Measurements from ENCODE around the gene ABCG4. TPM values are rescaled to one million over a fixed set of nuclear protein-coding genes. Genes with fewer than 3 reads are reported as not detected.

The ABCG4 gene
- total and polyA plus RNA-seq, 2 experiments from 2014 or later, result 0.58 to 1.0 TPM

DNA sequence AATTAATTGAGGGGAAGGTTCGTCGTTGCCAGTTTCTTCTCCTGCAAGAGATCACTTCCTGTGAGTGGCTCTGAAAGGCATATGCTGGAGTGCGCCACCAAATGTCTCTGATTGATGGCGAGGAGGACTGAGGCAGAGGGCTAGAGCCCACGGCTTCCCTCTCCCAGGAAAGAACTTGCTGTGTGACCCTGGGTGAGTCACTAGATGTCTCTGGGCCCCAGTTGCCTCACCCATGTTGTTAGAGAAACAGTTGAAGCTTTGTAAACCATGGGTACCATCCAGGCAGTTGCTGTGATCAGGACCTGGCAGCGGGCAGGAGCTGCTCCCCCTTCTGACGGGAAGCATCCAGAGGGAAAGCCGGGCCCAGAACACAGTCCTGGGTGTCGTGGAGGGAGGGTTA is 3.2 kb downstream of the ABCG4 start:
- Mint-ChIP-seq H3K4me1 (peaks cover 16% of the 10 kb centered on the region), H3K9me3 (no peaks in the 10 kb centered on the region; the same call in 2 of the 3 replicates), H3K27me3 (ENCODE audit: insufficient read depth, low read depth, poor library complexity) (peaks cover 54% of the 10 kb centered on the region), H3K36me3 (ENCODE audit: low read depth) (no peaks in the 10 kb centered on the region; the same call in 2 of the 3 replicates), H3K4me3 (no peak overlapping the region), H3K27ac (no peak overlapping the region)
- H3F3A ChIP-seq (replicated peaks; ENCODE audit: low read depth), result 0 out of 2 replicates have a peak, but pooled peaks cover 17% of the 10 kb centered on the region
- peaks cover 45% of the 10 kb centered on the region for H3K27me3 ChIP-seq (ENCODE audit: insufficient read depth)
- no peak for DNase-seq (ENCODE audit: low spot score)
- no peak overlapping the region for H2AFZ ChIP-seq
- H3K4me2 ChIP-seq, result no peak overlapping the region
- H3K4me1 ChIP-seq (ENCODE audit: insufficient read depth), result peaks cover 10% of the 10 kb centered on the region
- H4K20me1 ChIP-seq (replicated peaks; ENCODE audit: insufficient read depth), result no peaks in the 10 kb centered on the region
- ATAC-seq, result no peak
- no peaks in the 10 kb centered on the region for H3K36me3 ChIP-seq (ENCODE audit: insufficient read depth)
- H3K27ac ChIP-seq (ENCODE audit: low read depth), result no peak overlapping the region
- TF ChIP-seq CTCF (conservative IDR thresholded peaks at IDR 0.05; ENCODE audit: low read depth in 2 of 2) (peak in 1 of 2 experiments; percentile 19; a peak in 1 of 4 replicates), POLR2AphosphoS5 (IDR thresholded peaks at IDR 0.05; ENCODE audit: low read depth) (no peak)
- no peak overlapping the region for H3K4me3 ChIP-seq
- no peaks in the 10 kb centered on the region for H3K9me2 ChIP-seq (ENCODE audit: insufficient read depth)
- no peaks in the 10 kb centered on the region for H3K79me2 ChIP-seq (replicated peaks; ENCODE audit: insufficient read depth)

- H4K20me1 ChIP-seq (replicated peaks; ENCODE audit: insufficient read depth), result no peaks in the 10 kb centered on the region
- H3K27me3 ChIP-seq (ENCODE audit: insufficient read depth), result peaks cover 39% of the 10 kb centered on the region
- Mint-ChIP-seq H3K4me1 (peaks cover 12% of the 10 kb centered on the region), H3K27ac (no peak overlapping the region), H3K36me3 (ENCODE audit: low read depth) (no peaks in the 10 kb centered on the region; the same call in 2 of the 3 replicates), H3K27me3 (ENCODE audit: insufficient read depth, low read depth, poor library complexity) (peaks cover 49% of the 10 kb centered on the region), H3K4me3 (no peak overlapping the region), H3K9me3 (no peaks in the 10 kb centered on the region; the same call in 2 of the 3 replicates)
- H3K9me2 ChIP-seq (ENCODE audit: insufficient read depth), result no peaks in the 10 kb centered on the region
- no peaks in the 10 kb centered on the region for H3K36me3 ChIP-seq (ENCODE audit: insufficient read depth)
- peaks cover 10% of the 10 kb centered on the region for H3K4me1 ChIP-seq (ENCODE audit: insufficient read depth)
- 0 out of 2 replicates have a peak, but pooled peaks cover 16% of the 10 kb centered on the region for H3F3A ChIP-seq (replicated peaks; ENCODE audit: low read depth)
- DNase-seq (ENCODE audit: low spot score) (no peak), ATAC-seq (no peak)
- no peaks in the 10 kb centered on the region for H3K79me2 ChIP-seq (replicated peaks; ENCODE audit: insufficient read depth)
- no peak overlapping the region for H2AFZ ChIP-seq
- H3K4me2 ChIP-seq, result no peak overlapping the region
- H3K27ac ChIP-seq (ENCODE audit: low read depth), result no peak overlapping the region
- no peak overlapping the region for H3K4me3 ChIP-seq
- no peak for TF ChIP-seq CREB1 (CRISPR knock-in tag; IDR thresholded peaks at IDR 0.05; ENCODE audit: low read depth)
- TF ChIP-seq NANOG (IDR thresholded peaks at IDR 0.05; ENCODE audit: borderline replicate concordance), result no peak
- no peak for TF ChIP-seq JUNB (IDR thresholded peaks at IDR 0.05; ENCODE audit: unreplicated experiment)
- TF ChIP-seq ZNF114 (CRISPR knock-in tag; IDR thresholded peaks at IDR 0.05), result no peak
- no peak for TF ChIP-seq ZNF462 (CRISPR knock-in tag; IDR thresholded peaks at IDR 0.05)
- TF ChIP-seq REST (IDR thresholded peaks at IDR 0.05; ENCODE audit: unreplicated experiment), result no peak
- TF ChIP-seq, protein P1, sequence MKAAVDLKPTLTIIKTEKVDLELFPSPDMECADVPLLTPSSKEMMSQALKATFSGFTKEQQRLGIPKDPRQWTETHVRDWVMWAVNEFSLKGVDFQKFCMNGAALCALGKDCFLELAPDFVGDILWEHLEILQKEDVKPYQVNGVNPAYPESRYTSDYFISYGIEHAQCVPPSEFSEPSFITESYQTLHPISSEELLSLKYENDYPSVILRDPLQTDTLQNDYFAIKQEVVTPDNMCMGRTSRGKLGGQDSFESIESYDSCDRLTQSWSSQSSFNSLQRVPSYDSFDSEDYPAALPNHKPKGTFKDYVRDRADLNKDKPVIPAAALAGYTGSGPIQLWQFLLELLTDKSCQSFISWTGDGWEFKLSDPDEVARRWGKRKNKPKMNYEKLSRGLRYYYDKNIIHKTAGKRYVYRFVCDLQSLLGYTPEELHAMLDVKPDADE (IDR thresholded peaks at IDR 0.05), result no peak
- TF ChIP-seq POLR2AphosphoS5 (IDR thresholded peaks at IDR 0.05; ENCODE audit: low read depth), result no peak
These were observed 3.8 kb downstream of the ABCG4 start for GRCh38 chr11:119152604-119153003.

Measured in GM23338 (cell line).